Stimulated activated CD8-positive, alpha-beta memory T cell treated with anti-CD3 and anti-CD28 coated beads, Interleukin-4, amount 100 ng/mL, for 24 hours (primary cell): ENCODE results near the gene HSD17B8.

Experiments
- DNase-seq: peaks from one replicate; pipeline ENCODE4 v3.0.0-alpha.2; 2020; ENCODE audit warnings: low read depth

The HSD17B8 gene

DNA sequence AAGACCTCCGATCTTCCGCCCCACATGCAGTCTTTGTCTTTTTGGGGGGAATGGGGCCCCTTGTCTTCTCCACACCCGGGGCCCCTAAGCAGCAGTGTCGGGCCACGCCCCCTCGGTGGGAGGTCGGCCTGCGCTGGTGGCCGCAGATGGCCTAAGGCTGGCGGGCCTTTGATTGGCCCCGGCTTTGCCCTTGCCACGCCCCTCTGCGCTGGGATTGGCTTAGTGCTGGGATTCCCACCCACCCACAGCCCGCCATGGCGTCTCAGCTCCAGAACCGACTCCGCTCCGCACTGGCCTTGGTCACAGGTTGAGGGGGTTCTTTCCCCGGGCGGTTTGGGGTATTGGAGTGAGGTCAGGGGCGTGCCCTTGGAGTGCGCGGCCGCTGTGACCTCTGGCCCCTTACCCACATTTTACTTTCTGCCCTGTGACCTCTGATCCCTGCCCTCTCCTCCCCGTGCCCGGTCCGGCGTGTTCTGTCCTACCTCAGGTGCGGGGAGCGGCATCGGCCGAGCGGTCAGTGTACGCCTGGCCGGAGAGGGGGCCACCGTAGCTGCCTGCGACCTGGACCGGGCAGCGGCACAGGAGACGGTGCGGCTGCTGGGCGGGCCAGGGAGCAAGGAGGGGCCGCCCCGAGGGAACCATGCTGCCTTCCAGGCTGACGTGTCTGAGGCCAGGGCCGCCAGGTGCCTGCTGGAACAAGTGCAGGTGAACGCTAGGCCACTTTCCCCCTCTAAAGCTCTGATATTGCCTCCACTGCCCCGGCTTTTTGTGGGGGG is at the start of gene HSD17B8:
HSD17B8 (plus strand) TSS at position 241 of the 776 bp plus-strand sequence; CDS start at position 255, 14 bp downstream.
- DNase-seq = peak; percentile 94

DNA sequence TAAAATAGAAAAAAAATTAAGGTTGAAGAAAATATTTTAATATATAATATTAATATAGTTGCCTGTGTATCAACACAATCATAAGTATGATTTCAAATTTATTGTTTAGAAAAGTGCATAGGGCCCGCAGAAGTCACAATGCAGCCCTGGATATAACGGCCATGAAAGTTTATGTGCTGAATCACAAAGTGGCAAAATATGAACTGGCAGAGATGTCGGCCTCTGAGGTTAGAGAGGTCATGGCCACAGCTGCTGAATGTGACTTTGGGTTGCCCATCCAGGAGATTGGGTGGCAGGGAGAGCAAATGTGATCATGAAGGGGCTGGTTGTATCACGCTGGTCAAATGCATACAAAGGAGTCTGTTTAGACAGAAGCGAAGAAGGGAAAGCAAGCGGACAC is 47.9 kb upstream of the HSD17B8 start:
- no peak for DNase-seq

DNA sequence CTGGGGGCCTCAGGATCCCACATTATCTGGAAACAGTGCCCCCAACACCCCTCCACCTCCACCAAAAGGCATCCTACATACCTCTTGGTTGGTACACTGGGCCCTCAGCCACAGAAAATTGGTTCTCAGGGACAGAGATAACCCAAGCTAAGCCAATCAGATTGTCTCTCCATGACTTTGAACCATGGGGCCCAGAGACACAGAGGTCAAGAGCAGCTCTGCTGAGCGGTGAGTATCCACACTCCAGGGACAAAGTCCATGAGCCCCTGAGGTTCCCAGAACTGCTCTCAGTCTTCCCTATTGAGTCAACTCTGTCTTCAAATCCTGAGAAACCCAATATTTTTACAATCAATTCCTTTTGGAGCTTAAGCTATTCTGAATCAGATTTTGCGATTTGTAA is 47.5 kb upstream of the HSD17B8 start:
- DNase-seq = no peak

DNA sequence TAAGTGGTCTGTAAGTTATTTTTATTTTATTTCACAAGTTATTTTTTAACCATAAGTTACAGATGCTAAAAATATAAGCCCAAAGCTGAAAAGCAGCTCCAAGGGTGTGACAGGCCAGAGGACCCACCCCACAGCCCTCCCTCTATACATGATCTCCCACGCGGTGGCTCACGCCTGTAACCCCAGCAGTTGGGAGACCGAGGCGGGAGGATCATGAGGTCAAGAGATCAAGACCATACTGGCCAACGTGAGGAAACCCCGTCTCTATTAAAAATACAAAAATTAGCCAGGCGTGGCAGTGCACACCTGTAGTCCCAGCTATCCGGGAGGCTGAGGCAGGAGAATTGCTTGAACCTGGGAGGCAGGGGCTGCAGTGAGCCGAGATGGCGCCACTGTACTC is 44.4 kb upstream of the HSD17B8 start:
- DNase-seq = no peak

- no peak for DNase-seq
These were observed 43.6 kb upstream of the HSD17B8 start for GRCh38 chr6:33160728-33161344.

GRCh38 chr6:33161354-33162331 is 42.8 kb upstream of the HSD17B8 start:
- peak; percentile 73 for DNase-seq

GRCh38 chr6:33163540-33163939 is 40.9 kb upstream of the HSD17B8 start:
- DNase-seq = no peak

- DNase-seq = no peak
These were observed 40.3 kb upstream of the HSD17B8 start for GRCh38 chr6:33164176-33164575.

DNA sequence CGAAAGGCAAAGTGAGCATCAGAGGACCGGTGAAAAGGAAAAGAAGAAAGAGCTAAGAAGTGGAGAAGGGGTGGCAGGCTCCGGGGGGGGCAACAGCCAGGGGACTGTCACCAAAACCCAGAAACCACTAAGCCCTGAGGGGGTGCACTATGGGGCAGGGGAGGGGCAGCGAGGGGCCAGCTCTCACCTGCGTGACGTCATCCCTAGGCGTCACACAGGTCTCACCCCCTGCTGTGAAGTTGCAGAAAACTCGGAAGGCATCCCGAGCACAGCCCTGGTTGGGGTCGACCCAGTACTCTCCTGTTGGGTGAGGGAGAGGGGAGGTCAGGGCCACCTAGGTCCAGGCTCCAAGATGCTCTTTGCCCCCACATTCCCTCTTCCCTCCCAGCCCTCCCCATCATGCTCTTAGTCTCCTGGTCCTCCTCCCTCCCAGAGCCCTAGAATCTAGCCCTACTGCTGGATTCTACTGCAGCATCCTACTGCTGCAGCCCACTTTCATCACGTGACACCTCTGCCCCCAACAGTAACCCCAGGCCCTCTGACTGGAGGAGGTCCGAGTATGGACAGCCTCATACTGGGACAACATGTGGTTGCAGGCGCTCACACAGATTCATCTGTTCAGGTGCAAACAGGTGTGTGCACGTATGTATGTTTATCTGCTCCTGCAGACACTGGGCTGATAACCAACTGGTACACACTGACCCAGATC is 39.6 kb upstream of the HSD17B8 start:
- DNase-seq = no peak

DNA sequence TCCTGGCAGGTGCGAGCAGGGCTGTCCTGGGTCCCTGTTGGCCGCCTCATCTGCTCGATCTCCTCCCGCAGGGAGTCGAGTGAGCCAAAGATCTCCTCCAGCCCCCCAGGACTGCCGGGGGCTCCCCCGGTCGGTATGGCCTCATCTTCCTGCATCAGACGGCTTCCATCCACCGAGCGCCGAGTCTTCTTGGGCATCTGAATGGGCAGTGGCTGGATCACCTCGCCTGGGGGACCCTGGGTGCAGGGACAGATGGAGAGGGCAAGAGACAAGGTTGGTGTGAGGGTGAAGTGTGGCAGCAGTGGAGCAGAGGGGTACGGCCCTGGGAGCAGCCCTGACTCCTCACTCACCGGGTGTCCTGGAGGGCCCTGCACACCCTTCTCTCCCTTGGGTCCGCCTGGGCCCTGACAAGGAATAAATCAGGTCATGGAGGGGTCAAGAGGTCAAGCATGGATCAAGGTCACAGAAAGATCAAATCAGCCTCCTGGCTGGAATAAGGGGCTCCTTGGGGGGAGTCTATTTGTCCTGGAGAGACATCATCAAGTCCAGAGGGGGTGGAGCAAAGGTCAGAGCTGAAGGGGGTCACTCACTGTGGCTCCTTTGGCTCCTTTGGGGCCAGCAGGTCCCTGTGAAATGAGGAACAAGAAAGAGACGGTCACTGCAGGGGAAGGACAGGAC is 38.7 kb upstream of the HSD17B8 start:
- no peak for DNase-seq

GRCh38 chr6:33166363-33166762 is 38.1 kb upstream of the HSD17B8 start:
- DNase-seq = no peak

GRCh38 chr6:33166811-33167210 is 37.6 kb upstream of the HSD17B8 start:
- DNase-seq = no peak

DNA sequence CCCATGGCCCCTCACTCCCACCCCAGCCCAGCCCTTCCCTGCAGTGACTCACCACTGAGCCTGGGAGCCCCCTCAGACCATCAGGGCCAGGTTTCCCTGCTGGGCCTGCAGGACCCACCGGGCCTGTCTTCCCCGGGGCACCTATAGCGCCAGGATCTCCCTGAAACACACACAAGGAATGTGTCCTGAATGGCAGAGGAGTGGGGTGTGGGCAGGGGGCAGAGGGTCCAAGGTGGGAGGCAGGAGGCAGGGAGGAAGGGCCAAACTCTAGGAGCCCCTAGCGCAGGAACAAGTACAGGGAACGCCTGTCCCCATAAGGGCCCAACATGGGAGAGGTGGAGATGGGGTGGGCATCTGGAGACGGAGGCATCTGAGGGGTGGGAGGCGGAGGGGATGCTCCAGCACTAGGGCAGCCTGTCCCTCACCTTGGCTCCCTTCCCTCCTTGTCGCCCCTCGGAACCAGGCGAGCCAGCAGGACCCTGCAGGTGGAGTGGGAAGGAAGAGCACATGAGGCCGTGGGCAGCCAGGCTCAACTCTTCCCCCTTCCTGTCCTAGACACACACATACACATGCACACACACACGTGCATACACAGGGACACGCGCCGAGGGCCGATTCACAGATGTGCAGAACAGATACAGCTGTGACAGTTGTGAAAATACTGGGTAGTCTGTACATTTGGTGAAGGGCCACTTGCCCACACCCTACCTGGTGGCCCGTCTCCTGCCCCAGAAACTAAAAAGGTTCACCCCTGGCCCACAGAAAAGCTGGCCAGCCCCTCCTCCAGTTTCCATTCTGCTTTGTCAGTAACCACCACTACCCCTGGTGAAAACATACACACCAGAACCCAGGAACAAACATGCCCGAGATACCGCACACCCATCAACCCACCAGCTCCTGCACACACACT is 36.8 kb upstream of the HSD17B8 start:
- no peak for DNase-seq

DNA sequence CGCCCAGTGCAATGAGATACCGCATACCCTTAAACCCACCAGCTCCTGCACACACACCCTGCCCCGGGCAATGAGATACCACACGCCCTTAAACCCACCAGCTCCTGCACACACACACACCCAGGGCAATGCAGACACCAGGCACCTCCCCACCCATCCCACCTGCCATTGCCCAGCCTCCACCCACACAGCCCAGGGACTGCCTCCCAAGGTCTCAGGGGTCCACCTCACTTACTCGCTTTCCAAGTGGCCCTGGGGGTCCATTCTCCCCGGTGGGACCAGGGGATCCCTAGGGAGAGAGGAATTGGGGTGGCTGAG is 36.2 kb upstream of the HSD17B8 start:
- no peak for DNase-seq

GRCh38 chr6:33168639-33169038 is 35.8 kb upstream of the HSD17B8 start:
- DNase-seq = no peak

DNA sequence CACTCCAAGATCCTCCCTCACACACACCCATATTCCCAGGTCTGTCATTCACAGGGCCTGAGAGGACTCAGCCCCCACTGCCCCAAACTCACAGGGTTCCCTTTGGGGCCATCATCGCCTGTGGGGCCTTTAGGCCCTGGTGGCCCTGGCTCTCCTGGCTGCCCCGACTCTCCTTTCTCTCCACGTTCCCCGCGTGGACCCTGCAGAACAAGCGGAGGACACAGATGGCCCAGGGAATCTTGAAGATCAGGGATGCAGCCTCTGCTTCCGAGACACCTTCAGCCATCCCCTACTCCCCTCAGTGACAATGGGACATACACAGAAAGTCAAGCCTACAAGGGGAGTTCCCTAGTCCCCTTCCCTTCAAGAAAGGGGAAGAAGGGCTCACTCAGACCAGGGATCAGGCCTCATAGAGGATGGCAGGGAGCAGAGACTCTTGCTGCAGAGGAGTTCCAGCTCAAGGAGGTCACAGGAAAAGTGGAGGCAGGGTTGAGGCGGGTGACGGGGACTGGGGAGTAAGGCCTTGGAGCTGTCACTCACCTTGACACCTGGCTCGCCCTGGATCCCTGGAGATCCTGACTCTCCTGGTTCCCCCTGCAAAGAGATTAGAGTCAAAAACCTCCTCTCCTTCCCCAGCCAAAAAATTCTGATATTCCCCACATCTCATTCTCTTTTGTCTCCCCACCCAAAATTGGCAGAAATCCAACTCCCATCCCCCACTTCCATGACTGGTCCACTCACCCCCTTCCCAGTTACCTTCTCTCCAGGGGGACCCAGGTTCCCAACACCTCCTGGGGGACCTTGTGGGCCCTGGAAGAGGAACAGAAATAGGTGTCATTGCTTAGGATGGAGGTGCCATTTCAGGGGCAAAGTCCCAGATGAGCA is 34.9 kb upstream of the HSD17B8 start:
- no peak for DNase-seq

DNA sequence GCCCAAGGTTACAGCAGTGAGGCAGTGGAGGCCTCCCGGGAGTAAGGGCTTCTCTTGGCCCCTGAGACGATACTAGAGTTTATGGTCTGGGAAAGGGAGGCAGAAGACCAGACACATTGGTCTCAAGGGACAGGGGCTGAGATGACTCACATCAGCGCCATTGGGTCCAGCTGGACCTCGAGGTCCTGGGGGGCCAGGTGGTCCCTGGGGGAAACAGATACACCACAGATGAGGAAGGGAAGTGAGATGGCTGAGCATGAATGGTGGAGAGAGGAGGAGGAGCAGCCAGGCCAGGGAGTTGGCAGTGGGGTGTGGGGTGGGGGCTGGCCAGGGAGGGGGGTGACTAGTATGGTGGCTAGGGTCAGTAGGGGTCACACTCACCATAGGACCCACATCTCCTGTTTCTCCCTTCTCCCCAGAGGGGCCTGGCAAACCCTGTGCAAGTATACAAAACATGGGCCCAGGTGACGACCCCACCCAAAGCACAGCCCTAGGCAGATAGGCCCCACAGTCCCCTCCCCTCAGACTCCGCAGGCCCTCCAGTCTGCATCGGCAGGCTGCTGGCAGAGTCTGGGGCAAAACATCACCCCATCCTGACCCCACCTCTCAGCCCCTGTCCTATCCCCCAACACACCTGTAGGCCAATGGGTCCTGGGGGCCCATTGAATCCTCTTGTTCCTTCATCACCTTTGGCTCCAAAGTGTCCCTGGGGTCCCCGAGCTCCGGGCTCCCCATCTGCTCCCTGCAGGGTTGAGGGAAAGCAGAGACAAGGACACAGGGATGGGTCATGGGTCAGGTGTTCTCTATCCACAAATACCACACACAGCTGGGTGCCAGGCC is 34.1 kb upstream of the HSD17B8 start:
- DNase-seq = no peak
